GM12874 (cell line): ENCODE results near the gene PHACTR4.

ENCODE experiments used
- CTCF ChIP-seq: IDR thresholded peaks from 2 replicates; pipeline ENCODE4 v1.5.1; 2011; ENCODE audit warnings: low read depth, mild to moderate bottlenecking, control low read depth, low read length, moderate library complexity; ENCODE audit not compliant: insufficient read depth

Gene PHACTR4

GRCh38 chr1:28412731-28413130, 43.2 kb downstream of the PHACTR4 start:
- TF ChIP-seq CTCF: no peak

GRCh38 chr1:28416509-28417194, 47.1 kb downstream of the PHACTR4 start:
- no peak for TF ChIP-seq CTCF

- TF ChIP-seq CTCF: no peak
Measured at GRCh38 chr1:28417441-28417922, 47.9 kb downstream of the PHACTR4 start.

GRCh38 chr1:28417926-28418637, 48.5 kb downstream of the PHACTR4 start:
- TF ChIP-seq CTCF: no peak

- TF ChIP-seq CTCF: no peak
Measured at GRCh38 chr1:28421744-28422143, 52.2 kb downstream of the PHACTR4 start.

GRCh38 chr1:28426831-28427230, 57.3 kb downstream of the PHACTR4 start:
- TF ChIP-seq CTCF: no peak

- TF ChIP-seq CTCF: no peak
Measured at GRCh38 chr1:28428012-28428411, 58.5 kb downstream of the PHACTR4 start.
